VCaP (cell line): Measurements from ENCODE around the gene RHBDD1.

ENCODE experiments used
- H3K27ac ChIP-seq: fragments of 450-650 bp; 2 replicates; pipeline ENCODE4 v1.5.1; 2017
- CTCF ChIP-seq: fragments of 450-650 bp; conservative IDR thresholded peaks from 2 replicates; pipeline ENCODE4 v1.5.1; 2017; ENCODE audit warnings: mild to moderate bottlenecking, moderate library complexity

Gene RHBDD1

GRCh38 chr2:227020416-227020815, 184.6 kb downstream of the RHBDD1 start:
- TF ChIP-seq CTCF: no peak
- no peak overlapping the region for H3K27ac ChIP-seq

- TF ChIP-seq CTCF: no peak
- no peak overlapping the region for H3K27ac ChIP-seq
These were observed 186.8 kb downstream of the RHBDD1 start for GRCh38 chr2:227022608-227023007.

DNA sequence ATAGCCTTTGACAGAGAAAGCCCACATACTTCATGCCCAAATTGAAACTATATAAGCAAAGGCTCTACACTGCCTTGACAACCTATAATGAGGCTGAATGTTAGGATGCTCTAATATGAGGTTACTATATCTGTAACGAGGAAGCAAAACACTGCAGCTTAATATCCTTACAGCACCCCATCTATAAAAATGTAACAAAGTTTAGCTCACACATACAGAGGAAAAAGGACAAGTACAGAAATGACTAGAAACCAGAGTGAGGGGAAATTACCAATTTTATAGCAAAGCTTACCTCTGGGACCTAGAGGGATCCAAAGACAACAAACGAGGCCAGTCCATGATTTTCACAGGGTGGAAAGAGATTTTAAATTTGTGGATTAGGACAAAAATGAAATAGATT, 189.7 kb downstream of the RHBDD1 start:
- no peak for TF ChIP-seq CTCF
- no peak overlapping the region for H3K27ac ChIP-seq

- no peak for TF ChIP-seq CTCF
- H3K27ac ChIP-seq: no peak overlapping the region
These were observed 193.7 kb downstream of the RHBDD1 start for GRCh38 chr2:227029426-227030105.

DNA sequence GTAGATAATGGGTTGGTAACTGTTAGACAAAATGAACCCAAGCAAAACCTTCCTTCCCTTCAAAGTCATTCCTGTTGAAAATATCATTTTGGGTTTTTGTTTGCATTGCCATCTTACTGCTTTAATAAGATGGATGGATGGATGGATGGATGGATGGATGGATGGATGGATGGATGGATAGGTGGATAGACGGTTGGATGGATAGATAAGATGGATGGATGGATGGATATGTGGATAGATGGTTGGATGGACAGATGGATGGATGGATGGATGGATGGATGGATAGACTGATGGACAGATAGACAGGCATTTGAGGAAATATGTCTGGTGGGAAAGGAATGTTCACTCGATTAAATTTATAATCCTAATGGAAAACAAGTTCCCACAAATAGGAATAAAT, 194.9 kb downstream of the RHBDD1 start:
- no peak for TF ChIP-seq CTCF

DNA sequence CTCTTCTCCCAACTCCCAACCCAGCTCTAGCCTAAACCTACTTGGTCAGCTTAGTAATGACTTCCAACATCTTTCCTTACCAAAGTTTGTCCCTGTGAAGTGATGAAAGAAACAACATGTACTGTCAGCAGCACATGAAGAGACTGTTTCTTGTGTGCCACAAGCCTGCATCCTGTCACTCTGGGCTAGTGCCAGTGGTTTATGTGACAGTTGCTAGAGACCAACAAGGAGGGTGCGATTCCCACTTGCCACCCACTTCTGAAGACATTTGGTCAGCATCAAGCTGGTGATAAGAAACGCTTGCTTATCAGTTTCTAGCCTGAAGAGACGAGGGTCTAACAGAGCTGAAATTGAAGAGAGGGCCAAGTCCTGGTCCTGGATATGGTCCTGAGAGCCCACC, 195.5 kb downstream of the RHBDD1 start:
- no peak for TF ChIP-seq CTCF

More for the DNA sequence above, 194.9 kb downstream of the RHBDD1 start:
- no peak overlapping the region for H3K27ac ChIP-seq

DNA sequence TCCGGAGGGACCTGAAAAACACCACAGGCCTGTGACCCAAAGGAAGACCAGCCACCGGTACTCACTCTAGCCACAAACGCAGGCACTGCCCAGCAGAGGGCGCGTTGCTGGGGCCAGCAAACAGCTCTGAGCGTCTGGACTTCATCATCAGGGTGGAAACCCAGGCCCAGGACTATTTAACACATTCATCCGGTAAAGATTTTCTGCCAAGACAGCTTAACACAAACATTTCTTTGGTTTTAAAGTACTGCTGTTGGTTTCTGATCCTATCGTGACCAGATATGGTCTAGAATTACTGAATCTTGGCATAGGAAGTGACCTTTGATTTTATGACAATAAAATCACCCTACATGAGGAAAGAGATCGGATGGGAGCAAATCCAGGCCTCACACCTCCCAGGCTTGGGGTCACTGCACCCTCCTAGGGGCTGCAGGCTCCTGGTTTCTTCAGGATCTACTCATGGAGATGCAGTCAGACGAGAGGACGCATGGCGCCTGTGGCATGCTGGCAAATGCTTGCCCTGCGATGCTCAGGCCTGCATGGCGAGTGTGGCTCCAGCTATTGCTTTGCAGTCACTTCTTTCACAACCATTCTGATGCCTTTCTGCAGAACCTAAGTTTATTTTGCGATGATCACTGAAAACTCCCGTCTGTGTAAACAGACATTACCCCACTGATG, 197.8 kb downstream of the RHBDD1 start:
- peak; percentile 77 for TF ChIP-seq CTCF
- H3K27ac ChIP-seq: no peak overlapping the region

More for the DNA sequence above, 195.5 kb downstream of the RHBDD1 start:
- H3K27ac ChIP-seq: no peak overlapping the region
